HCEC 1CT (cell line): Measurements from ENCODE around the gene FOXP1.

ENCODE experiments used
- DNase-seq: peaks from one replicate; pipeline ENCODE4 v3.0.0-alpha.2; 2017

The FOXP1 gene

DNA sequence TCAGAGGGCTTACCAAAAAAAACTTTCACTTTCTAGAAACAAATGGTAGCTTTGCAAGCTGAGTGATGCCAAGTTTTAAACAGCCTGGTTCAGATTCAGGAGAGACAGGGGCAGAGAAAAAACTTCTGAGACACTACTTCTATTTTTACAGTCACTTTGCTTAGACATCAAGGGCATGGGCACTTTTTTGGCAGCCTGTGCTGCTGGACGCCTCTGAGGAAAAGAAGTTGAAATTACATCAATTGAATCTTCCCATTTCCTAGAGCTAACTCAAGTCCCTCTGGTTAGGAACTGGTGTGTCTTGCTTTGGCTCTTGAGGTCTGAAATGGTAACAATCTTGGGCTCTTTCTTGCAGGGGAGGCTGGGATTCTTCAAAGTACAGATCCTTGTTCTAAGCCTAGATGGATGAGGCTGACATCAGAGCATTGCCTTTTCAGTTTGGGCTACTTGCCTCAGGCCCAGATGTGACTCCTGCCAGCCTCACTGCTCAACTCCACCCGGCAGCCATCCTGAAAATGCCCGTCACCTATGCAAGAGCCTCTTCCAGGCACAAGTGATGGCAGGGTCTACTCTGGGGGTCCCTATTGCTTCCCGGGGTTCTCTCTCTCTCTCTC is 357.5 kb downstream of the FOXP1 start:
- DNase-seq: no peak

DNA sequence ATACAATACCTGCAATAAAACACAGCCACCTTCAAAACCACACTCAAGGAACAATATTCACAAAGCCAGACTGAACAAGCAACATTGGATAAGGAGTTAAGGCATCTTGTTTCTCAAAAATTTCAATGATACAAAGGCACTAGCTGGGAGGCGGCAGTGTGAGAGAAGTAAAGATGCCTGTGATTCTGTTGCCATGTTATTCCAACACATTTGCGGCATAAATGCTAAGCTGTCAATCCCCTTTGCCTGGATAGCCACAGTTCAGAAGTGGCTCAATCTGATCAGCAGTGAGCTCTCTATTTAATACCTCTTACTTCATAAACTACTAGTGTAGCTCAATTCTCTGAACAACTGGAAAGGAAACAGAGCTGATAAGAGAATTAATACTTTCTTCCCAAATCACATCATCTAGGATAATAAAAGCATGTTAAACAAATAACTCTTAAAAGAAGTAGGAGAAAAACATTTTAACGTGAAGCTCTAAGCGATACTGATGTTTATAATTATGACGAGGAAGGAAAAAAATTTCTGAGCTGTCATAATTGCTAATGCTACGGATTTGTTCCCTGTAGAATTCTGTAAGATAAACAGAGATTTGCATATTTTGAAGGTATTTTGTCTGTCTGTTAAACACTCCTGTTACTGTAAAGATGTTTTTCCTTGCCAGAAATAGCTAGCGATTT is 358.4 kb downstream of the FOXP1 start:
- no peak for DNase-seq

- DNase-seq: no peak
These were observed 363.5 kb downstream of the FOXP1 start for GRCh38 chr3:71219744-71220638.

- no peak for DNase-seq
These were observed 365.0 kb downstream of the FOXP1 start for GRCh38 chr3:71218508-71218907.

GRCh38 chr3:71217640-71218222 is 365.8 kb downstream of the FOXP1 start:
- DNase-seq: no peak

GRCh38 chr3:71215351-71215750 is 368.2 kb downstream of the FOXP1 start:
- no peak for DNase-seq

DNA sequence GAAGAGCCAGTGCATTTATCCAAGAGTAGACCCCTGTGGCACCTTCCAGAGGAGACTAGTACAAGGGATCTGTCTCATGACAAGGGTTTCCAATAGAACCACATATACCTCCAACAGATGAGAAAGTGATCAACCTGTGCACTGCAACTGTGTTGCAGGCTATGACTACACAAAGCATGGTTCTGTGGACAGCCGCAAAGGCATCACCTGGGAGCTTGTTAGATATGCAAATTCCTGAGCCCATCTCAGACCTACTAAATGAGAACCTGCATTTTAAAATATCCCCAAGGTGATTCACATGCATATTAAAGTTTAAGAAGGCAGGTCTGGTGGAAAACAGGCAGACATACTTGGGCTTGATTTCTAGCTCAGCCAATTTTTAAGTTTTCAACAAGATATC is 368.7 kb downstream of the FOXP1 start:
- no peak for DNase-seq

DNA sequence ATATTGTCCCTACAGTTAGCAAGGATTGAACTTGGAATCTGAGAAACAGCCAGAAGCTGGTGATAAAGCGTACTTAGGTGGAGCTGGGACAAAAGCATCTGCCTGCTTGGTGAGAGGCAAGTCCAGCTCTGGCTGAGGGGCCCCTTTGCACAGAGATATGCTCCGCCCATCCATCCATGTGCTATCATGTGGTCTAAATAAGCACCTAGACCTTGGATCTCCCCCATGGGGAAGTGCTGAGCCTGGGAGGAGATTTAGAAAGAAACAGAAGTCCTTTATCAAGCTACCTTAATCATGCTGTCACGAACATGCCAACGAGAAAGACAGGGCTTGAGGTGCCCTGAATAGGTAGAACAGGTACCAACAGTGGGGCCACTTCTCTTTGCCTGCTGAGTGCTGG is 369.5 kb downstream of the FOXP1 start:
- no peak for DNase-seq

GRCh38 chr3:71211083-71211482 is 372.4 kb downstream of the FOXP1 start:
- DNase-seq: no peak

DNA sequence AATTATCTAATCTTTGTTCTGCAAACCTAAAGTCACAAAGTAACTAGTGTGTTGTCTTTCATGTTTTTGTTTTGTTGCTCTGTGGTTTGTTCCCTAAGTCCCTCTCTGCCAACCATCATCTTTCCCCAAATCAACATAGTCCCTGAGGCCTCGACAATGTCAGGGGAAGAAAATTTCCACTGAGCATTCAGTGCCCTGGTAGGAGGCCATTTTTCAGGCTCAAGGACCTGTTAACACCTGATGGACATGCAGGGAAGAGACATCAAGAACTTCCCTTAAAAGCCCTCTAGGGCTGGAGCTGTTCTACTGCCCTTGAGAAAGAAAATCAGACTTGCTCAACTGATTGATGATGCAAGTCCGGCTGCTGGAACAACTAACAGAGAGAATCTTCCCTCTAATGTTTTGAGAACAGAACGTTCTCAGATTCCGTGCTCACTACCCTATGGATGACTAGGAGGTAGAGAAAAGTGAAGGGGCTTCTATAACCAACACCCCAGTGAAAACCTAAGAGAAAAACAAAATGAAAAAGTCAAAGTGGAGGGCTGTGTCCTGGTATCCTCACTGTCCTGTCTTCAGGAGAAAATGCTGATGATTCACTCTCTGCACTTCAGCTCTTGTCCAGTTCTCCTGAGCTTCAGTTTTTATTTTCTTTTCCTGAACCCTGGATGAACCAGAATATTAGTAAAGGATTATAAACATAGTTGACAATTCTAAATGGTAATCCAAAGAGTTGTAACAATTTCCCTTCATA is 373.1 kb downstream of the FOXP1 start:
- peak; percentile 59 for DNase-seq

- no peak for DNase-seq
These were observed 375.1 kb downstream of the FOXP1 start for GRCh38 chr3:71208211-71209095.

DNA sequence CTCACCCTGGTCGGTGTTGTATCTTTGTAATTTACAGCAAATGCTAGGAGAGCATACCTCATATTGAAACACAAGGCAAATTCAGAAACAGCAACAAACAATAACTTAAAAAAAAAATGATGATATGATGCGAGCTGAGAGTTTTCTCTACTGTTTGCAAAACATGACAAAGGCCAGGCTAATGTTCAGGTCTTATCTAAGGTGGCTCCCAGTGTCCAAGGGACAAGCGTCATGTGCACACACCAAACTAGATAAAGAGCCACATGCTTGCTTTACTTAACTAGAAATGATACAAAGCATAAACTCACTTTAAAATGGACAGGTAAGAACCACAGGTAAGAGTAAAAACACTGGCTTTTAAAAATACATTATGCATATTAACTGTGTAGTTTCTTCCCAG is 375.9 kb downstream of the FOXP1 start:
- DNase-seq: no peak

GRCh38 chr3:71206305-71207165 is 377.0 kb downstream of the FOXP1 start:
- no peak for DNase-seq

- no peak for DNase-seq
These were observed 379.6 kb downstream of the FOXP1 start for GRCh38 chr3:71203727-71204488.

GRCh38 chr3:71202848-71203533 is 380.5 kb downstream of the FOXP1 start:
- DNase-seq: no peak

- DNase-seq: no peak
These were observed 381.6 kb downstream of the FOXP1 start for GRCh38 chr3:71201939-71202338.

GRCh38 chr3:71197841-71198565 is 385.5 kb downstream of the FOXP1 start:
- DNase-seq: no peak

- peak; percentile 67 for DNase-seq
These were observed 388.0 kb downstream of the FOXP1 start for GRCh38 chr3:71195492-71195891.

DNA sequence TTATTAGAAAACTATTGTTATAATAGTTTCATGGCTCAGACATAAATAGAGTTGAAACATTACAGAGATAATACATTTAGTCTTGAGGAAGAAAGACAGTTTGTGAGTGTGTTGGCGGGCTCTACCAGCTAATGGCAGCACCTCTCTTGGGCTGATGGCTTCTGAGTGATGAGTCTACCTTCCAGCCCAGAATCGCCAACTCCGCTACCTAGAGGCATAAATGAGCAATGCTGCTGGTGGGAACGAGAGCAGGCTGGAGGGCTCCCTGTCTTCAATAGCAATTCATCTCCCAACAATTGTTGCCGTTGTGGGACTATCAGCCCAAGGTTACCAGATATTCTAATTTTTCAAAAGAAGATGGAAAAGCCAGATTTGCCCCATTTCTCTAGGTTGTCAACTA is 388.7 kb downstream of the FOXP1 start:
- no peak for DNase-seq
